ENCODE data around the gene GIMAP2.

GIMAP2 gene

DNA sequence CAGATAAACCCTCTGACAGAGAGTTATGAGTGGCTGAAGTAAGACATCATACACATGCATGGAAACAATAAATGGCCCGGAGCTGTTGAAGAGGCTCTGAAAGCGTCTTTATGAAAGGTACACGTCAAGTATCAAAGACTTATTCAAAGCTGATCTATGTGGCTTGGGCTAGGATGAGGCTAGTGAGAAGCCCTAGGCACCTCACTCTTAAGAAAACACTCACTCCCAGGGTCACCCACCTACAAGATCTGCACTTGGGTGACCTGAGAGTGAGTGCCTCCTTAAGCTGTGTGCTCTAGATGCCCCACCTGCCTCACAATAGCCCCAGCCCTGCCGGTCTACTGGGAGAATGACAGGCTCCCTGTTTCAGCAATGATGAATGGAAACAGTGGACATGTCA is 29.8 kb downstream of the GIMAP2 start:
- ChIA-PET POLR2A (no interaction called here), CTCF (interaction anchor here (0.6 to 0.9 kb wide), 2 partner anchors 26 to 29 kb away, joined by 3 read pairs; no protein-coding TSS in a partner anchor)
- TF ChIP-seq FOXK2 (IDR thresholded peaks at IDR 0.05) (no peak), FOXA1 (IDR thresholded peaks at IDR 0.05) (no peak), LEF1 (IDR thresholded peaks at IDR 0.05; ENCODE audit: borderline replicate concordance) (no peak)
- no peak for DNase-seq (ENCODE audit: extremely low spot score)

DNA sequence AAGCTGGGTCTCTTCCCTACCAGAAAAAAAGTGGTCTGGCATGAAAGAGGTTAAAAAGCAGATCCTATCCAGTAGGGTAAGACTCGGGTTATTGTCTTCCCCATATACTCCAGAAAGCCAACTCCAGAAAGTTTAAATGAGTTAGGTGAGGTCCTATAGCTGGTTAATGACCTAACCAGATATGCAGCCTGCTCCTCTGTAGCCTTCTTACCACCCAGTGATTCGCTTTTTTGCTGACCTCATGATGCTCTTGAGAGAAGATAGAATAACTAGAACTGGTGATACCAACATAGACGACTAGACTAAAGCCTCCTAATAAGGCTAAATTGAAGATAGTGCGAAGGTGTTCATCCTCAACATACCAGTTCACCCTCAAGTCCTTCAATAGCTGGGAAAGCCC is 30.2 kb downstream of the GIMAP2 start:
- POLR2A ChIA-PET, result no interaction called here
- DNase-seq (ENCODE audit: extremely low spot score), result no peak
- CTCF ChIA-PET, result interaction anchor here (0.6 to 0.9 kb wide), 2 partner anchors 26 to 30 kb away, joined by 3 read pairs; no protein-coding TSS in a partner anchor
- TF ChIP-seq, protein P1, sequence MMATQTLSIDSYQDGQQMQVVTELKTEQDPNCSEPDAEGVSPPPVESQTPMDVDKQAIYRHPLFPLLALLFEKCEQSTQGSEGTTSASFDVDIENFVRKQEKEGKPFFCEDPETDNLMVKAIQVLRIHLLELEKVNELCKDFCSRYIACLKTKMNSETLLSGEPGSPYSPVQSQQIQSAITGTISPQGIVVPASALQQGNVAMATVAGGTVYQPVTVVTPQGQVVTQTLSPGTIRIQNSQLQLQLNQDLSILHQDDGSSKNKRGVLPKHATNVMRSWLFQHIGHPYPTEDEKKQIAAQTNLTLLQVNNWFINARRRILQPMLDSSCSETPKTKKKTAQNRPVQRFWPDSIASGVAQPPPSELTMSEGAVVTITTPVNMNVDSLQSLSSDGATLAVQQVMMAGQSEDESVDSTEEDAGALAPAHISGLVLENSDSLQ (IDR thresholded peaks at IDR 0.05), result no peak
- TF ChIP-seq BHLHE40 (IDR thresholded peaks at IDR 0.05; ENCODE audit: borderline replicate concordance), result no peak
- TF ChIP-seq ELF4 (IDR thresholded peaks at IDR 0.05), result no peak
- TF ChIP-seq L3MBTL2 (conservative IDR thresholded peaks at IDR 0.05), result no peak
- no peak for TF ChIP-seq HDGF (IDR thresholded peaks at IDR 0.05; ENCODE audit: borderline replicate concordance)
- no peak for TF ChIP-seq ZNF384 (IDR thresholded peaks at IDR 0.05)
- no peak for TF ChIP-seq LEF1 (IDR thresholded peaks at IDR 0.05; ENCODE audit: borderline replicate concordance)
- no peak for TF ChIP-seq SUZ12 (IDR thresholded peaks at IDR 0.05)
- no peak for TF ChIP-seq CTBP1 (IDR thresholded peaks at IDR 0.05; ENCODE audit: borderline replicate concordance)
- TF ChIP-seq SP1 (IDR thresholded peaks at IDR 0.05), result no peak
- TF ChIP-seq TARDBP (IDR thresholded peaks at IDR 0.05), result no peak
- no peak for TF ChIP-seq FOXA1 (IDR thresholded peaks at IDR 0.05)
- TF ChIP-seq ARNT (IDR thresholded peaks at IDR 0.05), result no peak
- no peak for TF ChIP-seq NFRKB (IDR thresholded peaks at IDR 0.05)
- TF ChIP-seq FOXK2 (IDR thresholded peaks at IDR 0.05), result no peak
- no peak for TF ChIP-seq FOXM1 (IDR thresholded peaks at IDR 0.05; ENCODE audit: borderline replicate concordance)

DNA sequence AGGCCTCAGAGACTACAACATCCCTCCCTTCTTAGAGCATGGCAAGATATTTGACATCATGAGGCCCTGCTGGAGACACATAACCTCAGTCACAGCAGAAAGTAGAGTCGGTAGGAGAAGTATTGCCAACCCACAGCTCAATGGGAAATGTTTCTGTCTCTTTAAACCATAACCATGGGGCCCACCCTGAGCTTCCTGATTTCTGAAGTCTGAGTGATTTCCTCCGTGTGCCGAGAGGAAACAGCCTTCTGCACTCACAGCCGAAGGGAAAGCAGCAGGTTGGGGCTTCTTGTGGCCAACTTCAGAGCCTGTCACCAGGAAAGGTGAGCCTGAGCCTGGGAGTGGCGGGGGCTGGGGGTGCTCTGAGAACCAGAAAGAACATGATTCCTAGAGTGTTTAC is 30.9 kb downstream of the GIMAP2 start, which contains the start of gene GIMAP1:
GIMAP1 (plus strand) TSS at position 246 of the 400 bp plus-strand sequence. CDS start 2,435 bp downstream, outside the sequence.
- POLR2A ChIA-PET, result no interaction called here
- CTCF ChIA-PET, result interaction anchor here (0.6 kb wide), 1 partner anchor 38 kb away, joined by 3 read pairs; no protein-coding TSS in a partner anchor
- no peak for TF ChIP-seq ELF4 (IDR thresholded peaks at IDR 0.05)
- no peak for TF ChIP-seq FOXA1 (IDR thresholded peaks at IDR 0.05)
- no peak for TF ChIP-seq L3MBTL2 (conservative IDR thresholded peaks at IDR 0.05)
- TF ChIP-seq BHLHE40 (IDR thresholded peaks at IDR 0.05; ENCODE audit: borderline replicate concordance), result no peak
- TF ChIP-seq ARNT (IDR thresholded peaks at IDR 0.05), result no peak
- no peak for TF ChIP-seq NFRKB (IDR thresholded peaks at IDR 0.05)
- TF ChIP-seq TARDBP (IDR thresholded peaks at IDR 0.05), result no peak
- TF ChIP-seq LEF1 (IDR thresholded peaks at IDR 0.05; ENCODE audit: borderline replicate concordance), result no peak
- DNase-seq (ENCODE audit: extremely low spot score), result no peak

DNA sequence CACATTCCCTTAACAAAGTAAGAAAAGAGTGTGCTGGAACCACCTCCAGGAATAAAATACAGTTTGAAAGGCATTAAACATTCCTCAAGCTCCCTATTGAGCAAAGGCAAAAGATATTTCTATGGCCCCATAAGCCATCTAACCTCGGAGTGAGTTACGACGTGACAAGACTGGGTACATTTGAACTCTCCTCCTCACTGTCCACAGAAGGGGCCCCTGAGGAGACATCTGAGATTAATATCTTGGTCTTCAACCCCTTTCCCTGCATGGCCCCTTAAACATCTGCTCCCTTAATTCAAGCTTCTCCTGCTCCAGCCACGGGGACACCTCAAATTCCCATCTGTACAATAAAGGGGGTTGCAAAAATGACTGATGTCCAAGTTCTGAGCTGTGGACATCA is 31.4 kb downstream of the GIMAP2 start:
- ChIA-PET CTCF (interaction anchor here (0.6 kb wide), 1 partner anchor 37 kb away, joined by 3 read pairs; no protein-coding TSS in a partner anchor), POLR2A (no interaction called here)
- TF ChIP-seq SUZ12 (IDR thresholded peaks at IDR 0.05), result no peak
- TF ChIP-seq SP1 (IDR thresholded peaks at IDR 0.05), result no peak
- TF ChIP-seq TARDBP (IDR thresholded peaks at IDR 0.05), result no peak
- no peak for TF ChIP-seq CTBP1 (IDR thresholded peaks at IDR 0.05; ENCODE audit: borderline replicate concordance)
- no peak for TF ChIP-seq LEF1 (IDR thresholded peaks at IDR 0.05; ENCODE audit: borderline replicate concordance)
- TF ChIP-seq, protein P1 (IDR thresholded peaks at IDR 0.05), result no peak
- TF ChIP-seq HDGF (IDR thresholded peaks at IDR 0.05; ENCODE audit: borderline replicate concordance), result no peak
- no peak for TF ChIP-seq BHLHE40 (IDR thresholded peaks at IDR 0.05; ENCODE audit: borderline replicate concordance)
- no peak for TF ChIP-seq FOXK2 (IDR thresholded peaks at IDR 0.05)
- no peak for TF ChIP-seq NFRKB (IDR thresholded peaks at IDR 0.05)
- no peak for TF ChIP-seq FOXM1 (IDR thresholded peaks at IDR 0.05; ENCODE audit: borderline replicate concordance)
- no peak for TF ChIP-seq ZNF384 (IDR thresholded peaks at IDR 0.05)
- TF ChIP-seq ARNT (IDR thresholded peaks at IDR 0.05), result no peak
- no peak for DNase-seq (ENCODE audit: extremely low spot score)

DNA sequence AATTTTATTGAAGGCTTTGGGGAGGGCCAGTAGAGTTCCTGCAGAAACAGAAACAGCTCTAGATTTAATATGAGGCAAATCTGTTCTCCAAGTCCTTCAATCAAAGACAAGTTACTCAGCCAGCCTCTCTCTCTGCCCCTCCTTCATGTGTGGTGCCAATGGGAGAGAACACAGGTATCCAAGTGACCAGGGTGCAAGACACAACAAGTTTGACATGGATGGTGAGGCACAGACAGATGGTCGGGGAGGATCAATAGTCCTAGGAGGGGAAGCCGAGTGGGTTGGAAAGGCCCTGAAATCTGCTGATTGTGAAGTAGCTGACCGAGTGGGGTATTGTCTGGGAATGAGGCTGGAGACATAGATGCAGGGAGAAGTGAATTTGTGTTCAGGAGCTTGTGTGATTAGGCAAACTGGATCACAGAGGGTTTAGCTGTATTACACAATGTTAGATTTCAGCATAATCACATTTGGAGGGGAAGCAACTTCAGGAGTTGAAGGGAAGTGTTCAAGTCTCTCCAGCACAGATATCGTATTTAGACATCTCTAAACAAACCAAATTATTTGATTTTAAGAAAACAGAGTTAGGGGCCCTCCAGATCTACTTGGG is 32.4 kb downstream of the GIMAP2 start:
- ChIA-PET POLR2A (no interaction called here), CTCF (no interaction called here)
- no peak for DNase-seq (ENCODE audit: extremely low spot score)
- TF ChIP-seq FOXK2 (IDR thresholded peaks at IDR 0.05), result no peak
- no peak for TF ChIP-seq FOXM1 (IDR thresholded peaks at IDR 0.05; ENCODE audit: borderline replicate concordance)
- no peak for TF ChIP-seq TARDBP (IDR thresholded peaks at IDR 0.05)
- TF ChIP-seq BHLHE40 (IDR thresholded peaks at IDR 0.05; ENCODE audit: borderline replicate concordance), result no peak
- no peak for TF ChIP-seq ZNF384 (IDR thresholded peaks at IDR 0.05)
- TF ChIP-seq ARNT (IDR thresholded peaks at IDR 0.05), result no peak

DNA sequence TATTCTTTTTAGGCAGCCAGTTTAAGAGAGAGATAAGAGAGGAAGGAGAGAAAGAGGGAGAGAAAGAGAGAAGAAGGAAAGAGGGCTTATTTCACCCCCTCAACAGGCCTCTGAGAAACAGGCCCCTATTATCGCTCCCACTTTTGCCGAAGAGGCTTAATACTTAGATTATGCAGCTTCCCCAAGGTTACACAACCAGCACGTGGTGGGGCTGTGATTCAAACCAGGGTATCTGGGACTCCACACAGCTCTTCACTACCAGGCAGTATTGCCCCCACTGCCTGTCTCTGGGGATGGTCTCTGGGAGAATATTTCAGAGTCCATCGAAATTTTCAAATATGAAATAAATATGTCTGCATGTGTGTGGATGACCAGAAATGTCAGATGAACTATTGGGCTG is 33.9 kb downstream of the GIMAP2 start:
- TF ChIP-seq TARDBP (IDR thresholded peaks at IDR 0.05), result no peak
- TF ChIP-seq ELF4 (IDR thresholded peaks at IDR 0.05), result no peak
- CTCF ChIA-PET, result no interaction called here
- POLR2A ChIA-PET, result no interaction called here
- DNase-seq (ENCODE audit: extremely low spot score), result no peak

All from HEK293T (cell line).